Stimulated activated CD8-positive, alpha-beta memory T cell treated with anti-CD3 and anti-CD28 coated beads, Interleukin-4, amount 100 ng/mL, for 4 hours (primary cell): ENCODE data around the gene AGPAT3.
A peak's percentile ranks its signal among the peaks of the same experiment; 100 is the strongest.

Experiments used
- DNase-seq, 2 donors: peaks; one replicate each; pipeline ENCODE4 v3.0.0-alpha.2; 2020; ENCODE audit warnings: low read depth in 2 of 2, low spot score in 1 of 2

AGPAT3 gene

DNA sequence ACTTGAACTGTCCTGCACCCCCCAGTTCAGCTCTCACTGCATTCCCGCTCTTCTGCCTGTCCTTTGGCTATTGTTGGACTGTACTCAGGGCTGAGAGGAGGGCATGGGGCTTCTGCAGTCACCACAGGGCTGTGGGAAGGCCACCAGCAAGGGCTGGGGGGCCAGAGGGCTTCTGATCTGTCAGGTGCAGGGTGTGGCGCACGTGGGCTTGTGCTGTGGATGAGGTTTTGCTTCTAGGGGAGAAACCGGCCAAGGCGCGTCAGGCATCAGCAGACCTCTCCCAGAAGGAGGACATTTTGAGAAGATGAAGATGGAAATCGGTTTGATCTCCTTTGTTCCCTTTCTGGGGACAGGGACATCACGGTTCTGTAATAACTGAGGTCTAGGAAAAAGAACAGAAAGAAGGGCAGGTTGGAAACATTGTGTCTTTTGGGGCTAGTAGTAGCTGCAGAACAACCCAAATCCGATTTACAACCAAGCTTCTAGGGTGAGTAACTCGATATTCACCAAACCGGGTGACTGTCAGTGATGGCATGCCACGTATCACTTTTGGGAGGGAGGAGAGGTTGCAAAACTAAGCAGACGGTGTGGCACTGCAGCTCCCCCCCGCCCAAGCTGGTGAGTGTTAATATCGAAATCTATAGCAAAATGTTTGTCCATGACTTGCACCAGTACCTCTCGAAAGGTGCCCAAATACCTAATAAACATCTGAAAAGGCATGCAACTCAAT lies 40.9 kb downstream of the AGPAT3 start:
- DNase-seq: no peak

DNA sequence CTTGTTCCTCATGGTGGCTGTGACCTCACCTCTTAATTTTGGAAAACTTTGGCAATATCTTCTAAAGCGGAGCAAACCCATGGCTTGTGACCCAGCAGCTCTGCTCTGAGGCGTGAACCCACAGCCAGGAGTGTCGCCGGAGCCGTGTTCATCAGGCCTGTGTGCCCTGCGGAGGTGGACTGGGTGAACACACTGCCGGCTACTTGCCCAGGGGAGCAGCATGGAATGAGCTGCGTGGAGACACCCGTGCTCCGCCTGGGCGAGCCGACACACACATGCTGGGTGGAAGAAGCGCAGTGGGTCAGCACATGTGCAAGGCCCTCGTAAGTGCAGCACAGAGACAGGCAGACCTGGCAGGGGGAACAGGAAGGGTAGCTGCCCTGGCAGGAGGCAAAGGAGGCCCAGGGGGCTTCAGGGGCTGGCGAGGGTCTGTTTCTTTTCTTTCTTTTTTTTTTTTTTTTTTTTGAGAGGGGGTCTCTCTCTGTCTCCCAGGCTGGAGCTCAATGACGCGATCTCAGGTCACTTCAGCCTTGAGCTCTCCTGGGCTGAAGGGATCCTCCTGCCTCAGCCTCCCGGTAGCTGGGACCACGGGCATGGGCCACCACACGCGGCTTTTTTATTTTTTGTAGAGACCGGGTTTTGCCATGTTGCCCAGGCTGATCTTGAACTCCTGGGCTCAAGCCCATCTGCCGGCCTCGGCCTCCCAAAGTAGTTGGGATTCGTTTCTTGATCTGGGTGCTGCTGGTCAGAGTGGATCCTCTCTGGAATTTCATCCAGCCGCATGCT lies 41.8 kb downstream of the AGPAT3 start:
- DNase-seq: no peak

DNA sequence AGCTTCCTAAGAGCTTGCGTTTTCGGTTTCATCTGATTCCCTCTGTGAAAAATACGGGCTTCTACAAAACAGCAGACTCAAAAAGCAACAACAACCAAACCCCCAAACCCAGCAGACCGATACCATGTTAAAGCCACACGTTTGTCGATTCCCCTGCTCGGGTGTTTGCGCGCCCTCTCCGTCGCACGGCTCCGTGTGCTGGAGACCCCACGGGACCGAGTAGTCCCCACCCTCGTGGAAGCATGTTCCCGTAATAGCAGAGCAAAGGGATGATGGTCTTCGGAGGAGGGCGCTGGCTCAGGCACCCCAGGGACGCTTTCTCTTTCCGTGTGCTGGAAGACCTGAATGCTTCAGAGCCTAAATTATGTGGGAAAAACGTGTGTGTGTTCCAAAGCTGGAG lies 42.7 kb downstream of the AGPAT3 start:
- DNase-seq: no peak

DNA sequence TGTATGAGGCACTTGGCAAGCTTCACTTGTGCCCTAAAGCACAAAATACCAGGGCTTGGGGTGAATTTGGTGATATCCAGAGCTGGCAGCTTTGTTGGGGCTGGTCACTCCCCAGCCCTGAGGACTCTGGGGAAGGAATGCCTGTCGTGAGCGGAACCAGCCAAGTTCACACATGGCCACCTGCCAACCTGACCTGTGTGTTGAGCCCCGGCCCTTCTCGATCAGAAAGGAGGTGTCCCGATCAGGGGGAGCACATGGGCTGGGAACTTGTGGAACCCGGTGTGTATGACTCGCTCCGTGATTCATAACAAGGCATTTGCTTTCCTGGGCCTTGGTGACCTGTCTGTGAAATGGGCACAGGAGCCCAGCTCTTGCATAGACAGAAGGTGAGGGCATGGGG lies 43.1 kb downstream of the AGPAT3 start:
- DNase-seq: no peak

DNA sequence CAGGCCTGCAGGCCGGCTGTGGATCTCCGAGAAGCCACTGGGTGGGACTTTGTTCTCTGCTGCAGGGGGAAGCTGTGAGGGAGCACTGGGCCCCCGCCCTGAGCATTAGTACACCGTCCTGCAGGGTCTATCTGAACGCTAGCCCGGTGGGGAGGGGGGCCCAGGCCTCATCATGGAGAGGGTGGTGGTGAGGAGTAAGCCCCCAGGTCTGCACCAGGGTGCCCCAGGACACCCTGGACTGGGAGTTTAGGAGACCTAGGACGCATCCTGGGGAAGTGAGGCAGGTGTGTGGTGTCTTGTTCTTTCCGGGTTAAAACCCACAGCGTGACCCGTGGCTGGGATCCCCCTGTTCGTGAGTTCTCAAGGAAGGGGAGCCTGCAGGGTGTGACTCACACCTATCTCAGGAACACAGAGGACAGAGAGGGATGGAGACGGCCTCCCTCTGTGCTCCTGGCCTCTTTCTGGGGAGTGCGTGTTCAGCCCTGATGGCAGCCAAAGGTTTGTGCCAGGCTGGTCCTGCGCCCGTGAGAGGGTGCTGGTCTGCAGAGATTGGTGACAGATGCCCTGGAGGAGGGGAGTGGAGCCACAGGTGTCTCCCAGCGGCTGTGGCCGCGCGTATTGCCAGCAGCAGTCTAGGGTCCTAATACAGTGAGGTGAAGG lies 44.8 kb downstream of the AGPAT3 start:
- no peak for DNase-seq

DNA sequence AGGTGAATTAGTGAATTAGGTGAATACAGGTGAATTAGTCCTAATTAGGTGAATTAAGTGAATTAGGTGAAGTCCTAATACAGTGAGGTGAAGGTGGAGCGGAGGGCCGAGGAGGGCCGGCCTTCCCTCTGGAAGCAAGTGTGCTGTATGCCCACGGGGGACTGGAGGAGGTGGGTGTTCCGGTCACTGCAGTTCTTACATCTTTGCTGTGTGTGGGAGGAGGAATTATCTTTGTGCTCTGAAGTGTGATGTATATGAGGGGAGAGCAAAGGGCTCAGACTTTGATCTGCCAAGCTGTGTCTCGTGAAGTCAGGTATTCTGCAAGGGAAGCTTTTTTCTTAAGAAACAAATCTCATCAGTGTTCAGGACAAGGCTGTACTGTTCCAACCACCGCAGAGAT lies 45.4 kb downstream of the AGPAT3 start:
- DNase-seq: no peak

DNA sequence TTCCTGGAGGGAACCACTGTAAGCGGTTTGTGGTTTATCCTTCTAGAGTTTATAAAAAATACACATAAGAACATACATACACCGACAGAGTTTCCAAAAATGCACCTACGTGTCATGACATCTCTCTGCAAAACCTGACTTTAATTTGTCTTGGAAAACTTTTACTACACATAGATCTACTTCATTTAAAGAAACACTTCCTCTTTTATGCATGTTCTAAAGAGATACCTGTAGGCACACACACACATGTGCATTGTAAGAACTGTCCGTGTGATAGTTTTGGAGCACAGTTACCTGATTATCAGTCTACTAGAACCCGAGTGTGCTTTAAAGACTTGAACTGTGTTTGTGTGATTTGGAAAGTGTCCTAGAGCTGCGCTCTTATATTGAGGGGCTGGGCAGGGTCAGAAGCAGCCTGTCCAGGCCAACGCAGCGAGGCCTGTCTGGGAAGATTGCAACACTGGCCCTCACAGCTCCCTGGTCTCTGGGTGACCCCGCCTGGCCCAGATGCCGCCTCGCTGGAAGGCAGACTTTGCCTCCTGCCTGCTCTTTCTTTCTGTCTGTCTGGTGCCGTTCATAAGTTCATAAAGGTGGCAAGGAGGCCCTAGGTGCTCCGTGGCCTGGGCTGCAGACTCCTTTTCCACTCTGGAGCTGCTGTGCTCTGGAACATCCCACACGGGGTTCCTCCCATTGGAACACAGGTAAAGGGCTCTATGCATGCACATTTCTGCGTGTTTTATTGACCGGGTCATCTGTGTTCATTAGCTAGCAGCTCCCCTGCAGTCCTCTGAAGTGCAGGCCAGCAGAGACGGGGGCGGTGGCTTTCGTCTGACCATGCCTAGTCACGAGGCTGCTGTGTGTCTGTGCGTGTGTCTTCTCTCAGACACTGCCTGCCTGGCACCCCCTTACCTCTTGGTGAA lies 46.3 kb downstream of the AGPAT3 start:
- DNase-seq: no peak

DNA sequence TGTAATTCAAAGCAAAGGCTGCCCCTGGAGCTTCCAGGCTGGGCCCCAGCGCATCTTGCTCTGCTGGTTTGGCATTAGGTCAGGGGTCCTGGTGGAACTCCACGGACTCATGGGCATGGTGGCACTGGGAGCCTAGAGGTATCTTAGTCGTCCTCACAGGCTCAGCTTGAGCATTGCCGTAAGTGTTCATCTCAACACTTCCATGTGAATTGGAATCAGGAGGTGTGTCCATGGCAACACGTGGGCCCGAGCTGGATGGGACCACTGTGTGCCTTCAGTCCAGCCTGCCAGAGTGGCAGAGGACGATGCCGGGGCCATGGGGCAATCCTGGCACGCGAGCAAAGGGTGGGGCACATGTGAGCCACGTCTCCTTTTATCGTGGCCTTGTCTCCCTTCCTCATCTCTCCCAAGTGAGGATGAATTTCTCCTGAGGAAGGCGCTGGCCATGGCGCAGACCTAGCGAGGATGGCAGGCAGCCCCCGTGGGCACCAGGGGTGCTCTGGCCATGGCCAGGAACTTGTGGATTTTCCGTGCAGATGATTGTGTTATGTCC lies 47.0 kb downstream of the AGPAT3 start:
- DNase-seq: no peak

DNA sequence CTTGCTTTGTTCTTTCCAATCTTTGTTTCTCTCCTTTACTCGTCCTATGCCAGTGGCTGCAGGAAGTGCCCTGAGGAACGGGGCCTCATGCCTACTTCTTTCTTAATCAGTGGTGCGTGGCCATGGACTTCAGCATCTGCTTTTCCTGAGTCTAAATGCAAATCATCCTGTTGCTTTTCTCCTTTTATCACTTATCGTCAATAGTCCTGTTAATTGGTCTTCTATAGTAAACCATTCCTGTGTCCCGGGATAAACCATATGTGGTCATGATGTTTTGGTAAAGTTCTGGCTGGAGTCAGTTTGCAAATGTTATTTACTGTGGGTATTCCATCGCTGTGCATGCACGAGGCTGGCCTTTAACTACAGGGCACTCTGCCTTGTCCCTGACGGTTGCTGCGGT lies 47.5 kb downstream of the AGPAT3 start:
- no peak for DNase-seq

DNA sequence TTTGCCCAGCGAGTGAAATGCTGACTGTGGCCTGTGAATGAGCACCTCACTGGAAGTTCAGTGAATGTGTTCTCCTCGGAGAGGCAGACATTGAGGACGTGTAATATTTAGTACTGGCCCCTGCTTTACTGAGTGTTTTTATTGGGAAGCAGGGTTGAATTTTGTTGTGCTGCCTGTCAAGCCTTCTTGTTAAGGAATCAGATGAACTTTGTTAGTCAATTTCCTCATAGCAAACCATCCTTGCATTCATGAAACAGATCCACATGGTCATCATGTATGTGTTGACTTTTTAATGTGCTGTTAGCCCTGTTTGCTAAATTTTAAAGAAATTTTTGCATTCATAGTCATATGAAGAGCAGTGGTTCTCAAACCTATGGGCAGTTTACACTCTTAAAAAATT lies 47.9 kb downstream of the AGPAT3 start:
- DNase-seq: no peak

DNA sequence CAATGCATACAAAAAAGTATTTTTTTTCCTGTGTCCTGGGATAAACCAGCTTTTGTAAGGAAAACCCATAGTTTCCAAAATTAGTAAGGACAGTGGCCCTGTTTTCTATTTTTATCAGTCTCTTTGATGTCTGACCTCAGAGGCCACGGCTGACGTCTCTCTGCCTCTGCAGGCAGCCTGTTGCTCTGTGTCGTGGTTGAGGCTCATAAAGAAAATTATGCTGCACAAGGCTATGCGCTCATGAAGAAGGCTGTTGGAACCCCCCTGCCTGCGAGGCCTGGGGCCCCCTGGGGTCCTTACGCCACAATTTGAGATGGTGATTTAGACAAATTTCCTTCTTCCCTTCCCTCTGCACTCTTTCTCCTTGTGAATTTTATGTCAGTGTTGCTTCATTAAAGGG lies 48.9 kb downstream of the AGPAT3 start:
- DNase-seq: no peak

DNA sequence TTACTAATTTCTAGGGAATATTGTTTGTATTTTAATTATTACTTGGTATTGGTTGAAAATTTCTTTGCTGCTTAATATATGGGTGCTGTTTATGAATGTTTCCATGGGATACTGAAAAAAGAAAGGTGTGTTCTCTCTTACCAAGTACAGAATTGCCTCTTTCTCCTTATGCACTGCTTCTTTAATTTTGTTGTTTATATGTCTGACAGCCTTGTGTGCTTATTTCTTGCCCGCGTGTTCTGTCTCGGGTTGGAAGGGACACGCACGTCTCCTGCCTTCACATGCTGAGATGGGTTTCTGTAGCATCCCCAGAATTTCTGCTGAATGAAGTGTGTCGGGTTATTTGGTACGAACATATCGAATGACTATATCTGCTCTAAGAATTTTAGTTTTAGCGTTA lies 51.1 kb downstream of the AGPAT3 start:
- DNase-seq: no peak

DNA sequence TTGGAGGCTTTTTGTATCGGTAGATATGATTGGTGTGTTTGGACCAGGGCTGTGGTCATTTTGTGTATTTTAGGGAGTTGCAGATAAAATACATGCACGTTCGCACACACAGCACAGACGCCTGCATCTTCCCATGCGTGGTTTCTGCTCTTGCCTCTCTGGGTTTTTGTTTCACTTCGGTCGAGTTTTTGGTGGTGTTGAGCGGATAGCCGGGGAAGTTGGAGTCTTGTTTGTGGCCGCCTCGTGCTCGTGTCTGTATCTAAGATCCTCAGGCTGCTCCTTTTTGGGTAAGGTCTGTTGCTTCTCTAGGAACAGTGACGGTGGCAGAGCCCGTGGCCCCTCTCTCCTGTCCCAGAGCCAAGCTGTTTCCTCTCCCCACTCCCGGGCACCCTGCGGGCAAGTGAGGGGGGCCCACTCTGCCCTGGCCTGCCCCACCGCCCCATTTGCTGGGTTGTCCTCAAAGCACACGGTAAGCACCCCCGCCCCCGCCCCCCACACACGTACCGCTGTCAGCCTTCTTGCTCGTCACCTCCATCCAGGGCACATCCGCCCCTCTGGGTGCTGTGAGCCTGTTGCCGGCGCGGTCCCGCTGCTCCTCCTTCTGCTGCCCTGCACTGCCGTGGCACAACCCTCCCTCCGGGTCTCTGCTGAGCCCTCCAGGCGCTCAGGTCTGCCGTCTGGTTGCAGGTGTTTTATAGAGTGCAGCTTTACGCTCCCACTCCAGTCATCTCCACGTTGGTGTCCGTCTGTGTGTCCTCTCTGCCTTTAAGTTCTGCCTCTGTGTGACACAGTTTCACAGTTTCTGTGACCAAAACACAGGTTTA lies 51.9 kb downstream of the AGPAT3 start:
- peak; percentile 33 to 41 for DNase-seq

DNA sequence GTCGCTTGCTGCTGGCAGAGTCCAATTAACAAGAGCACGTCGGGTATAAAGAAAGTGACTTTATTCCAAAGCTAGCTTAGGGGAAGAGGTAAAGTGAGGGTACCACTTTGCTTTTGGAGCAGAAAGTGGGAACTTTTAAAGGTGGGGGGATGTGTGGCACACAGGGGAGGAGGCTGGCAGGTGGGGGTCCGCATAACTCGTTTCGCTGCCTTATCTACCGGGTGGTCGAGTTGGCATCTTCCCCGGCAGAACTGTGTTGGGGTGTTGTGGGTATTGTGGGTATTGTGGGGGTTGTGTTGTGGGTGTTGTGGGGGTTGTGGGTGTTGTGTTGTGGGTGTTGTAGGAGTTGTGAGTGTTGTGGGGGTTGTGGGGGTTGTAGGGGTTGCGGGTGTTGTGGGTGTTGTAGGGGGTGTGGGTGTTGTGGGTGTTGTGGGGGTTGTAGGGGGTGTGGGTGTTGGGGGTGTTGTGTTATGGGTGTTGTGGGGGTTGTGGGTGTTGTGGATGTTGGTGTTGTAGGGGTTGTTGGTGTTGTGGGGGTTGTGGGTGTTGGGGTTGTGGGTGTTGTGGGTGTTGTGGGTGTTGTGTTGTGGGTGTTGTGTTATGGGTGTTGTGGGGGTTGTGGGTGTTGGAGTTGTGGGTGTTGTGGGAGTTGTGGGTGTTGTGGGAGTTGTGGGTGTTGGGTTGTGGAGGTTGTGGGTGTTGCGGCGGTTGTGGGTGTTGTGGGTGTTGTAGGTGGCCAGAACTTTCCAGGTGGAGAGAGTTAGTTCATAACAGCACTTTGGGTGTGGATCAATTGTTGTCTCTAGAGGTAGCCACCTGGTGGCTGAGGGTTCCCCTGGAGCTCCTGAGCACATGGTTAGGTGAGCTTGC lies 52.7 kb downstream of the AGPAT3 start:
- no peak for DNase-seq

DNA sequence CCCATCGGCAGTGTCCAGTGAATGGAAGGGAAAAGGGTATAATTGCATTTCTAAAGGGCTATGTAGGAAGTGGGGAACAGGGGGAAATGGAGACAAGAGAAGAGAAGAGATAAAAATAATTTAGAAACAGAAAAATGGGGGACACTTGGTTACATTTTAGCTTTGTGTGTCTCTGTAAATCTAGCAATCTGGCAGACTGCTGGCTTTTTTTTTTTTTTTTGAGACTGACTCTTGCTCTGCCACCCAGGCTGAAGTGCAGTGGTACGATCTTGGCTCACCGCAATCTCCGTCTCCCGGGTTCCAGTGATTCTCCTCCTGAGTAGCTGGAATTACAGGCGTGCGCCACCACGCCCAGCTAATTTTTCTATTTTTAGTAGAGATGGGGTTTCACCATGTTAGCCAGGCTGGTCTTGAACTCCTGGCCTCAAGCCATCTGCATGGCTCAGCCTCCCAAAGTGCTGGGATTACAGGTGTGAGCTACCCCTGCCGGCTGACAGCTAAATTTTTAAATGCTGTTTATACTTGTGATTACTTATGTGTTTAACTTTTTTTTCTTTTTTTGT lies 53.4 kb downstream of the AGPAT3 start:
- no peak for DNase-seq

DNA sequence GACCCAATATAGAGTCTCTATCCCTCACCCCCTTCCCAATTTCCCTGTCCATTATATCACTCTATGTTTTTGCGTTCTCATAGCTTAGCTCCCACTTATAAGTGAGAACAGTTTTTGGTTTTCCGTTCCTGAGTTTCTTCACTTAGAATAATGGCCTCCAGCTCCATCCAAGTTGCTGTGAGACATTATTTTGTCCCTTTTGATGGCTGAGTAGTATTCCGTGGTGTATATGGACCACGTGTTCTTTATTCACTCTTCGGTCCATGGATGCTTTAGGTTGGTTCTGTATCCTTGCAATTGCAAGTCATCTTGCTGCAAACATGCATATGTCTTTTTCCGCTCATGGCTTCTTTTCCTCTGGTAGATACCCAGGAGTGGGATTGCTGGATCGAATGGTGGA lies 54.3 kb downstream of the AGPAT3 start:
- DNase-seq: no peak

DNA sequence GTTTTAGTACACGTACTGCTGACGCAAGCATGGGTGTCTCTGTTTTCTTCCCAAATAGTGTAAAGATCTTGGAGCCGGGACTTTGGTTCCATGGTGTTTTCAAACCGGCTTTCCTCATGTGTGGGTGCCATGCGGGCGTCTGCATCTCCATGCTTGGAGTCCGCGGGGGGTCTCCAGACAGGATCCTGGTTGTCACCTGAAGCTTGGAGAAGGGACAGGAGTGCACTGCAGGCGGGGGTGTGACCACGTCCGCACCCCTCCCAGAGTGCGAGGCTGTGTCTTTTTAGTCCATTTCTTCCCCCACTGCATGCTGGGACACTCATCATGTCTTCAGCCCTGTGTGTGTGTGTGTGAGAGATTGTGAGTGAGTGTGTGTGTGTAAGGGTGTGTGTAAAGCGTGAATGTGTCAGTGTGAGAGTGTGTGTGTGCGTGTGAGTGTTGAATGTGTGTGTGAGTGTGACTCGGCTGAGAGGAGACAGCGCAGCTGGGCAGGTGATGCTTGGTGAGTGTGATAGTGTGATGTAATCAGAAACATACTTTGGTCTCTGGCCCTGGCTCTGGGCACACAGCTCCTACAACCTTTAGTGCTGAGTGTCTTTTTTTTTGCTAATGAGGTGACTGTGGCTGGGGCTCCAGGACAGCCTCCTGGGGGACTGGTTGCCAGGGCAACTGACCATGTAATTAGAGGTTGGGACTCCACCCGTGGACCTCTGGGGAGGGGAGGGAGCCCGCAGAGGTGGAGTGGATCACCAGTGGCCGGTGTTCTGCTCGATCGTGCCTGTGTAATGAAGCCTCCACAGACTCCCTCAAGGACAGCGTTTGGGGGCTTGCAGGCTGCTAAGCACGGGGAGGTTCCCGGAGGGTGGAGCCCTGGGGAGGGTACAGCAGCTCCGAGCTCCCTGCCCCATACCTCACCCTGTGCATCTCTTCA lies 55.1 kb downstream of the AGPAT3 start:
- DNase-seq: no peak

DNA sequence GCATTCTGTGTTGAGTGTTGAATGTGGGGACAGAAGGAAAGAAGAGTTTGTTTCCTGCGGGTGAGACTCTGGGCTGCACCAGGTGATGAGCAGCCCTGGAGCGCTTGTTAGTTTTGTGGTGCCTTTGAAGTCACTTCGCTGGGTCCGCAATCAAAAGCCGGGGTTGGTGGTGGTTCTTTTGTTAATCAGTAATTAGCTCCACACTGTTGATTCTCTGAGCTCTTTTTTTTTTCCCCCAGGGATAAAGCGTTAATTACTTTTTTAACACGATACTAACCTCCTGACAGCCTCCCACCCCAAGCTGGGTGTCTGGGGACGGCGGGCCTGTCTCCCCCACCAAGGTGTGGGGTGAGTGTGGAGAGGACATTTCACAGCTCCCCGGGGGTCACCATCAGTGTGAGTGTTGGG lies 56.6 kb downstream of the AGPAT3 start:
- DNase-seq: no peak
